Transverse colon (tissue), 4 donors: ENCODE results near the gene PDE2A. TPM values are rescaled to one million over a fixed set of nuclear protein-coding genes. Genes with fewer than 3 reads are reported as not detected.

ENCODE experiments used
- DNase-seq: peaks from one replicate; pipeline ENCODE4 v3.0.0-alpha.2; 2019
- H3K27ac ChIP-seq, 4 donors: fragments of 200-600 bp; sonication (generic); 2 replicates each; pipeline ENCODE4 v1.5.1; 2016 to 2018; ENCODE audit warnings: inconsistent platforms in 4 of 4
- H3K27me3 ChIP-seq: fragments of 200-600 bp; sonication (generic); 2 replicates; pipeline ENCODE4 v1.5.1; 2017; ENCODE audit warnings: inconsistent platforms
- H3K36me3 ChIP-seq, 4 donors: fragments of 200-600 bp; sonication (generic); 2 replicates each; pipeline ENCODE4 v1.5.1; 2017 to 2019; ENCODE audit warnings: inconsistent platforms in 4 of 4
- H3K4me1 ChIP-seq, 4 donors: fragments of 200-600 bp; sonication (generic); 2 replicates each; pipeline ENCODE4 v1.5.1; 2017 to 2020; ENCODE audit warnings: inconsistent platforms in 4 of 4
- H3K4me3 ChIP-seq, 4 donors: fragments of 200-600 bp; sonication (generic); 1 replicate in 1 of 4; 2 replicates in 3 of 4; pipeline versions ENCODE4 v1.5.1 to v1.6.1; 2017 to 2019; ENCODE audit warnings: inconsistent platforms in 4 of 4
- H3K9me3 ChIP-seq, 2 donors: fragments of 200-600 bp; sonication (generic); 2 replicates each; pipeline ENCODE4 v1.5.1; 2017 to 2019; ENCODE audit warnings: inconsistent platforms in 2 of 2
- EP300 ChIP-seq: sonication (generic); formaldehyde crosslinking; IDR thresholded peaks from one replicate; pipeline ENCODE4 v1.6.1; 2017; ENCODE audit warnings: antibody characterized with exemption, low read depth
- POLR2A ChIP-seq: fragments of 450-650 bp; IDR thresholded peaks from one replicate; pipeline ENCODE4 v1.6.1; 2016; ENCODE audit warnings: antibody characterized with exemption, mild to moderate bottlenecking, moderate library complexity
- POLR2AphosphoS5 ChIP-seq, 3 donors: sonication (generic); formaldehyde crosslinking; IDR thresholded peaks; one replicate each; pipeline ENCODE4 v1.6.1; 2016; ENCODE audit warnings: antibody characterized with exemption in 3 of 3
- WGBS, 2 donors: methylation state at CpG; one replicate each; pipeline ENCODE4 v1.1.5; 2018; ENCODE audit warnings: low coverage in 1 of 2; 5-methylcytosine and 5-hydroxymethylcytosine counted together
- in situ Hi-C, 4 donors: fragments of 200-750 bp; cut with MboI; loops; one replicate each; pipeline versions ENCODE4 v1.15.0 to v1.15.1; 2017; ENCODE audit warnings: low sequenced_read_pairs in 3 of 4, low pct_ligation_motif_present in 1 of 4, low pct_unique_long_range_greater_than_20kb in 1 of 4
- intact Hi-C: fragments of 100-400 bp; cut with DNase I; formaldehyde crosslinking; loops from one replicate; pipeline ENCODE4 v1.15.1; 2023; ENCODE audit warnings: low total_unique reads
- total RNA-seq, 4 donors: library from RNA; depleted of rRNA; stranded (reverse); fragments of >200 nt; gene quantifications; one replicate each; pipeline ENCODE4 v1.1.0, GENCODE V29; 2016
- TF ChIP-seq, protein P1 (sequence below), 5 experiments: fragments of 200-600 bp in 3 of 5; fragments of 450-650 bp in 2 of 5; sonication (generic) in 3 of 5; IDR thresholded peaks; 1 replicate in 2 of 5; 2 replicates in 3 of 5; pipeline ENCODE4 v1.5.1; 2016 to 2017; ENCODE audit warnings: antibody characterized with exemption in 5 of 5, inconsistent platforms in 3 of 5, mild to moderate bottlenecking in 2 of 5, moderate library complexity in 1 of 5

PDE2A gene
- total RNA-seq, 4 donors from 2014 or later, result 6.6 to 41.9 (median 17.1) TPM

GRCh38 chr11:72627594-72628281 is 46.5 kb downstream of the PDE2A start:
- in situ Hi-C loops (no loop called here), intact Hi-C loops (no loop called here)
- Histone ChIP-seq H3K27me3 (no peaks in the 10 kb centered on the region), H3K36me3 (no peaks in the 10 kb centered on the region), H3K4me1 (peaks cover 47 to 70% (median 51%) of the 10 kb centered on the region in 4 donors), H3K27ac (peak overlapping the region; percentile 69 to 87 (median 82)), H3K9me3 (no peaks in the 10 kb centered on the region), H3K4me3 (no peak overlapping the region)
- TF ChIP-seq, protein P1, sequence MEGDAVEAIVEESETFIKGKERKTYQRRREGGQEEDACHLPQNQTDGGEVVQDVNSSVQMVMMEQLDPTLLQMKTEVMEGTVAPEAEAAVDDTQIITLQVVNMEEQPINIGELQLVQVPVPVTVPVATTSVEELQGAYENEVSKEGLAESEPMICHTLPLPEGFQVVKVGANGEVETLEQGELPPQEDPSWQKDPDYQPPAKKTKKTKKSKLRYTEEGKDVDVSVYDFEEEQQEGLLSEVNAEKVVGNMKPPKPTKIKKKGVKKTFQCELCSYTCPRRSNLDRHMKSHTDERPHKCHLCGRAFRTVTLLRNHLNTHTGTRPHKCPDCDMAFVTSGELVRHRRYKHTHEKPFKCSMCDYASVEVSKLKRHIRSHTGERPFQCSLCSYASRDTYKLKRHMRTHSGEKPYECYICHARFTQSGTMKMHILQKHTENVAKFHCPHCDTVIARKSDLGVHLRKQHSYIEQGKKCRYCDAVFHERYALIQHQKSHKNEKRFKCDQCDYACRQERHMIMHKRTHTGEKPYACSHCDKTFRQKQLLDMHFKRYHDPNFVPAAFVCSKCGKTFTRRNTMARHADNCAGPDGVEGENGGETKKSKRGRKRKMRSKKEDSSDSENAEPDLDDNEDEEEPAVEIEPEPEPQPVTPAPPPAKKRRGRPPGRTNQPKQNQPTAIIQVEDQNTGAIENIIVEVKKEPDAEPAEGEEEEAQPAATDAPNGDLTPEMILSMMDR (IDR thresholded peaks at IDR 0.05), result no peak
- peak in 1 of 3 donors; percentile 59 for TF ChIP-seq POLR2AphosphoS5 (IDR thresholded peaks at IDR 0.05)
- WGBS, 2 donors, result 80% methylated on average over 7 of the region's 7 CpGs; no CpG with 5 or more reads in 1 of the 2 donors
- peak; percentile 22 for DNase-seq

DNA sequence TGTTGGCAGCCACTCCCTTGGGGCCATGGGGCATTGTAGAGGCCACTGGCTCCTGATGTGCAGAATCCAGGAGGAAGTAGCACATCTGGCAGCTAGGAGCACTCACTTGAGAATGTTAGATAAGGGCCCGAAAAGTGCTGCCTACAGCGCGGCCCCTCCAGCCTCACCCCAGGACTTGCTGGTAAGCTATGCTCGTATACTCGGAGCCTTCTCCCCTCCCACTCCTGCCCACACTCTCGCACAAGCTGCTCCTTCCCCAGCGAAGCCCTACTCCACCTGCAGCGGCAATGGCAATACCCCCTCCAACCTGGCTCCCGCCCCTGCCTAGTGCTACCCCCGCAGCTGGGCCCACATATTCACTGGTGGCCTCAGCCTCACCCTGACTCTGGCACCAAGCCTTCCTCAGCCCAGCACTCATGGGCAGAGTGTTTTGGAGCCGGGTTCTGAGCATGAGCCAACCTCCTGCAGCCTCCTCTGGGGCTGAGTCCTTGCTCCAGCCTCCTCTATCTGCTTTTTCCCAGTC is 47.7 kb downstream of the PDE2A start:
- TF ChIP-seq POLR2A (no peak), EP300 (no peak), POLR2AphosphoS5 (IDR thresholded peaks at IDR 0.05) (no peak)
- TF ChIP-seq, protein P1 (IDR thresholded peaks at IDR 0.05), result no peak
- 74% methylated on average over 11 of the region's 11 CpGs; no CpG with 5 or more reads in 1 of the 2 donors for WGBS, 2 donors

DNA sequence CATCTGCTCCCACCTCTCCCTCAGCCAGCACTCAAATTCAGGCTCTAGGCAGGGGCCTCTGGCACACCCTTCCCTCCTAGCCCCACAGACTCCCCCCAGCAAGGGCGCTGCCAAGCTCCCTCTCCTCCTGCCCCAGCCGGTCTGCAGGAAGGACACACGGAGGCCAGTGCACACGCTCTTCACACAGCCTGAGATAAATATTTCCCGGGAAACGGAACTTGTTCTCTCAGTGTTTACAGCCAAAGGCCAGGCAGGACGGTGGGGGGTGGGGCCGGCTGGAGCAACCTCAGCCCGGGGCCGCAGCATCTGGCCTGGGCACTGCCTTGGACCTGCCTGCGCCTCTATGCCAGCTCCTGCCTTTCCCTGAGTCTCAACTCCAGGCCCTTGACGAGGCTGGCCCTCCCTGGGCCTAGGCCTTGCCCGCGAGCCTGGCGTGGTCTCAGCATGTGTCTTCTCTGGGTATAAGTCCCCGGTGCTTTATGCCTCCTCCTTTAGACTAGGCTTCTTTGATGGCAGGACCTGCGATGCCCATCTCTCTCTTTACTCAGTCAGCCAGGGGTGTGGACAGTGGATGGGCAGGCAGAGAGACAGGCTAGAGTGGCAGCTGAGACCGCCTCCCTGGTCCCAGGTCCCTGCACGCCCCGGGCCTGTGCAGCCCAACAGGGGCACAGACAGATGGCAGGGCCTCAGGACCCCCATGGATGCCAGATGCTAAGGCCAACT is 48.4 kb downstream of the PDE2A start:
- Histone ChIP-seq H3K4me1 (peaks cover 42 to 55% (median 46%) of the 10 kb centered on the region in 4 donors), H3K4me3 (no peak overlapping the region), H3K27me3 (no peaks in the 10 kb centered on the region), H3K36me3 (no peaks in the 10 kb centered on the region), H3K27ac (peak overlapping the region; percentile 69 to 87 (median 82)), H3K9me3 (no peaks in the 10 kb centered on the region)
- peak; percentile 52 for DNase-seq
- intact Hi-C loops (no loop called here), in situ Hi-C loops (no loop called here)
- WGBS, 2 donors, result 37% methylated on average over 20 of the region's 20 CpGs; no CpG with 5 or more reads in 1 of the 2 donors
- TF ChIP-seq, protein P1 (IDR thresholded peaks at IDR 0.05), result no peak
- peak; percentile 21 for TF ChIP-seq POLR2A
- peak in 2 of 3 donors; percentile 28 to 51 for TF ChIP-seq POLR2AphosphoS5 (IDR thresholded peaks at IDR 0.05)

More for the DNA sequence above, 47.7 kb downstream of the PDE2A start:
- H3K4me1 ChIP-seq, result peaks cover 46 to 61% (median 47%) of the 10 kb centered on the region in 4 donors
- in situ Hi-C loops (no loop called here), intact Hi-C loops (no loop called here)
- H3K36me3 ChIP-seq, result no peaks in the 10 kb centered on the region
- H3K27ac ChIP-seq, result peak overlapping the region; percentile 69 to 87 (median 82)
- H3K9me3 ChIP-seq, result no peaks in the 10 kb centered on the region
- DNase-seq, result no peak
- H3K4me3 ChIP-seq, result no peak overlapping the region
- no peaks in the 10 kb centered on the region for H3K27me3 ChIP-seq

GRCh38 chr11:72624496-72625201 is 49.6 kb downstream of the PDE2A start:
- intact Hi-C loops, result no loop called here
- H3K9me3 ChIP-seq, result no peaks in the 10 kb centered on the region
- H3K27me3 ChIP-seq, result no peaks in the 10 kb centered on the region
- 66 to 84% methylated on average over 4 to 12 of the region's 12 CpGs for WGBS, 2 donors
- H3K4me3 ChIP-seq, result no peak overlapping the region
- no peak for TF ChIP-seq POLR2AphosphoS5 (IDR thresholded peaks at IDR 0.05)
- TF ChIP-seq POLR2A, result no peak
- no peak for TF ChIP-seq EP300
- TF ChIP-seq, protein P1 (IDR thresholded peaks at IDR 0.05), result no peak
- peak overlapping the region; percentile 69 to 87 (median 82) for H3K27ac ChIP-seq
- in situ Hi-C loops, result no loop called here
- H3K4me1 ChIP-seq, result peaks cover 30 to 43% (median 35%) of the 10 kb centered on the region in 4 donors
- no peaks in the 10 kb centered on the region for H3K36me3 ChIP-seq
- DNase-seq, result no peak
